Stomach (tissue), 4 donors: ENCODE results near the gene MESP2.

Source experiments
- CTCF ChIP-seq, 7 experiments: fragments of 450-650 bp in 4 of 7; fragments of 200-600 bp in 3 of 7; sonication (generic) in 3 of 7; IDR thresholded peaks; one replicate each; pipeline ENCODE4 v1.5.1; 2016 to 2019; ENCODE audit warnings: antibody characterized with exemption in 7 of 7, control low read depth in 2 of 7, mild to moderate bottlenecking in 1 of 7
- EP300 ChIP-seq: sonication (generic); formaldehyde crosslinking; IDR thresholded peaks from one replicate; pipeline ENCODE4 v1.6.1; 2017; ENCODE audit warnings: antibody characterized with exemption

GRCh38 chr15:89743594-89743993, 32.5 kb upstream of the MESP2 start:
- TF ChIP-seq CTCF (IDR thresholded peaks at IDR 0.05), result no peak
- TF ChIP-seq EP300, result no peak
